Left colon (tissue), 2 donors: ENCODE data around the gene TDRKH. TPM values are rescaled to one million over a fixed set of nuclear protein-coding genes. Genes with fewer than 3 reads are reported as not detected.

Experiments used
- ATAC-seq: fragments of 200-7000 bp; cut with Tn5 transposase; one replicate; pipeline ENCODE4 v1.9.1; 2020; ENCODE audit warnings: mild to moderate bottlenecking, moderate library complexity
- DNase-seq, 2 donors: peaks; one replicate each; pipeline ENCODE4 v3.0.0-alpha.2; 2020
- intact Hi-C, 2 donors: fragments of 100-400 bp; cut with DNase I in 1 of 2; cut with micrococcal nuclease in 1 of 2; formaldehyde crosslinking; loops; one replicate each; pipeline versions ENCODE4 v1.11.2 to v1.14.0; 2022; cut with DNase I, micrococcal nuclease
- total RNA-seq, 2 donors: library from RNA; stranded (reverse); fragmentation: NEBNext Ultra II Directional; extraction: Animal tissue kit (Norgen Biotek cat#: 25700); gene quantifications; one replicate each; pipeline ENCODE4 v1.2.1, GENCODE V29; 2021
- donor health status: DM: no; HTN: no; CAD: no.
- donor health status: DM: yes; HTN: yes; CAD: no.

The TDRKH gene
- total RNA-seq, 2 donors from 2014 or later = 3.3 to 7.2 TPM

DNA sequence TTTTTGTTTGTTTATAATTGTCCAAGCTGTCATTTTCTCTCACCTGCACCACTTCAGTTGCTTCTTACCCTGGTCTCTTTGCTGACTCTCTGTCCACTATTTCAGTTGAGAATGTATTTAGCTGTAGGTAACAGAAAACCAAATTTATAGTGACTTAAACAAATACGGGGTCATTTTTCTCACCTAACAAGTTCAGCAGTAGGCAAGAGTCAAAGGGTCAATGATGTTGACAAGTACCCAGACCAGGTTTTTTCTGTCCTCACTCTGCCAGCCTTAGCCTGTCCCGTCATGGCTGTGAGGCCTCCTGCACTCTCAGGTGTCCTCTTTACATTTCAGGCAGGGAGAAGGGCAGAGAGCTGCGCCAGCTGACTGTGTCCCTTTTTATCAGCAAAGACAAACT lies 57.2 kb downstream of the TDRKH start:
- ATAC-seq (no peak), DNase-seq (no peak)
- intact Hi-C loops = loop anchor here in 1 of 2 donors (10.0 kb wide), 2 partner anchors 138 to 288 kb away; no protein-coding TSS in a partner anchor

- no peak for ATAC-seq
- no peak for DNase-seq
- intact Hi-C loops = loop anchor here in 1 of 2 donors (10.0 kb wide), 2 partner anchors 135 to 285 kb away; no protein-coding TSS in a partner anchor
Measured at GRCh38 chr1:151729966-151730291, 60.4 kb downstream of the TDRKH start.

DNA sequence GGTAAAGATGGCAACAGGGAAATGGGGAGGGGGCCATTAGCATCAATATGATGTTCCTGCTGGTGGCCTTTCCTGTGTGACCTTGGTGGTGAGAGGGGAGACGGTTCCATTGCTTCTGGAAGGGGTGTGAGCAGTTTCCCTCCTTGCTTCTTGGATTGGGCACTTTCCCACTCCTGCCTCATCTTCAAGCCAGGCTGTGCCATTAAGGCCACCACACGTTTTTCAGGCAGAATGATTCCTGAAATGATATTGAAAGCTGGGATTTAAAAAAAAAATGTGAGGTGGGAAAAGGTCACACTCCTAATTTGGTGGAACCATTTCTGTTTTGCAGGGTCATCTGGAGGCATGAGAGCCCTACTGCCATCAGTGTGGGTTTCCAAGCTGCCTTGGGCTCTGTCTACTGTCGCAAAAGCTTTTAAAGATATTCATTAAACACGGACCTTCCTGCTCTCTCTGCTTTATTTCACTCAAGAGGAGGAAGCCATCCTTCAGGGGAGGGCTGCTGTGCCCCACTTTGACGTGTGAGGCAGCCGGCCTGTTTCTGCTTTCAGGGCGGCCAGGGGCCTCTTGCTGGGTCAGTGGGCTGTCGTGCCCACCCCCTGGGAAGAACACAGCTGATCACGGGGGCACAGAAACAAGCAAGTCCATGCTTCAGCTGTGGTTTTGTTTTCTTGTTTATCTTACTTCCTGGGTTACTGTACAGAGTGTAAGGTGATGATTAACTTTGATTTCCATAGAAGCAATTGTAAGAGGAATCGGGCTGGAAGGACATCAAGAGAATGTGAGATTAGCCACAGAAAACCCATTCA lies 60.9 kb downstream of the TDRKH start:
- intact Hi-C loops = no loop called here
- DNase-seq (no peak), ATAC-seq (peak; percentile 82)

DNA sequence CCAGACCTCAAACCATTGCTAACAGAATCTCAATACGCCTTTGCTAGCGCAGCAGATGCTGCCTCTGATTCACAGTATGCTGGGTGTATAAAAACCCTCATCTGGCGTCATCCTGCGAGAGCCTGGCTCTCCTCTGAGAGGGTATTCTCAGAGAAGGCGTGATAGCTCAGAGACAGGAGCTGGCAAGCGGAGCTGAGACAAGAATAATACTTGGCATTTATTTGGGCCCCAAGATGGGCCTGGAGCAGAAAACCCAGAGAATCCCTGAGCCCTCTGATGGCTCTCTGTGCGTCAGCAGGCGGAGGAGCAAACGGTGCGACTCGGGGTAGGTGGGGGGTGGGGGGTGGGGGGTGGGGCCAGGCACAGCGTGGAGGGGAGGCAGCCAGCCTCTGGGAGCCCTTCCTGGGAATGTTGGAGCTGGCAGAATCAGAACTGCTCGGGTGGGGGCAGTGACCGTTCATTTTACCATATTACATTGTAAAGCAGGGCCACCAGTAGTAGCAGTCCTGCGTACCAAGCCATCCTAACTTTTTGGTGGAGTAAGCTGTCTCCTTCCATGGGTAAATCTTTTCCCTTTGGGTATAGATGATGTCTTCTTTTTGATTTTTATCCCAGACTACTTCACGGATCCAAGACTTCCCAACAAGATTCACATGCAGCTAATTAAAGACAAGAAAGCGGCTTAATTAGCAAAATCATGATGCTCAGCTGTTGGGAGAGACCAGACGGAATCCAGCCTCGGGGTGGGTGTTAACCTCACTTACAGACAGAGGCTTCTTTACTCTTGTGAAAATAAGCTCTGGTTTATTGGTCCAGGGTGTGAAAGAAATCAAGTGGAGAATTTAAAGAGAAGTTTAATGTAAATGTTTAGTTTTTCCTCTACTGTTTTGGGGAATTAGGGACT lies 61.9 kb downstream of the TDRKH start:
- no peak for DNase-seq
- ATAC-seq = no peak
- intact Hi-C loops = no loop called here

GRCh38 chr1:151723726-151724370 lies 66.5 kb downstream of the TDRKH start:
- ATAC-seq (peak; percentile 18), DNase-seq (no peak)
- intact Hi-C loops = no loop called here

Other genes starting within 250 kb of the TDRKH start
- gene SNX27, start 178.4 kb downstream of the TDRKH start, total RNA-seq = 10 to 100 TPM; 28.4 to 30.6 TPM
- gene CELF3, start 73.7 kb downstream of the TDRKH start, total RNA-seq = 1 to 10 TPM; 2.2 to 2.4 TPM
- 1 to 10 TPM in 1 of 2 donors, under 1 TPM in 1; 0.67 to 1.6 TPM for gene RIIAD1, start 69.0 kb downstream of the TDRKH start, total RNA-seq
- gene MRPL9, start 27.0 kb downstream of the TDRKH start, total RNA-seq = 10 to 100 TPM; 44.8 to 47.5 TPM
- gene LINGO4, start 14.9 kb upstream of the TDRKH start, total RNA-seq = under 1 TPM in 1 of 2 donors, not detected in 1; 0.20 TPM
- gene RORC, start 41.3 kb upstream of the TDRKH start, total RNA-seq = 10 to 100 TPM; 18.3 TPM
- gene C2CD4D, start 49.3 kb upstream of the TDRKH start, total RNA-seq = under 1 TPM; 0.81 to 0.92 TPM
- not detected for gene THEM5, start 63.2 kb upstream of the TDRKH start, total RNA-seq
- 10 to 100 TPM in 1 of 2 donors, 1 to 10 TPM in 1; 7.3 to 11.0 TPM for gene THEM4, start 119.0 kb upstream of the TDRKH start, total RNA-seq
- gene S100A10, start 203.4 kb upstream of the TDRKH start, total RNA-seq = 1,000 to 10,000 TPM; 1,029 to 1,322 TPM
- gene S100A11, start 246.5 kb upstream of the TDRKH start, total RNA-seq = 100 to 1,000 TPM; 115 to 178 TPM